ENCODE measurements around the gene TSHZ1.

Gene TSHZ1

DNA sequence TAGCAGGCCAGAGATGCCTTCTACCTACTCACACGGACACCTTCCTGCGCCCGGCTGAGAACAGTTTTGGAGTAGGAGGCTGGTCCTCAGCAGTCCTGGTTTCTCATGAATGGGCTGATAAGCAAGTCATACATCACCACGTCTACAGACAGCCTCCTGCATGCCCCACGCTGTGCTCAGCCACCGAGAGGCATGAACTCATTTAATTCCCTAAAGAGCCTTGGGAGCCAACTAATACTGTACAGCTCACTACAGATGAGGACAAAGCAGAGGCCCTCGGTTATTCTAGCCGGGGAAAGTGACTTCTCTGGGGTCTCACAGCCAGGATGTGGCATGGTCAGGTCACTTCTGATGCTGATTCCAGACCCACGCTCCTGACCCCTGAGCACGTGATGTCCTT, 105.6 kb downstream of the TSHZ1 start:
- no peak for DNase-seq (ENCODE audit: low spot score)

DNA sequence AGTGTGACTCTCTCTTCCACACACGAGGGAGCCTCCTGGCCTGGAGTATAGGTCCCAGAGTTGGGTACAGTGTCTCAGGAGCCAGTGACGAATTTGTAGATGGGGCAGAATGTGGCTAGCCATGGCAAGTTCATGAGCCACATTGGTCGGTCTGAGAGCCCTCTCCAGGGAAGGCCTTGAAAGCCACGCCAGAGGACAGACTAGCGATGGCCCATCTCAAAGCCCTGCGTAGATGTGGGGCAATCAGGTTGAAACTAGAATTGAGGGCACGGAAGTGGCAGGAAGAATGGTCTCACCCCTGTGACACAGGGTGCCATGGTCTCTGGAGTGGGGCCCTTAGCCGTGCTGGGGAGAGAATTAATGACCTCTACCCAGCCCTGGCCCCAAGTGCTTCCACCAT, 106.2 kb downstream of the TSHZ1 start:
- DNase-seq (ENCODE audit: low spot score), result no peak

DNA sequence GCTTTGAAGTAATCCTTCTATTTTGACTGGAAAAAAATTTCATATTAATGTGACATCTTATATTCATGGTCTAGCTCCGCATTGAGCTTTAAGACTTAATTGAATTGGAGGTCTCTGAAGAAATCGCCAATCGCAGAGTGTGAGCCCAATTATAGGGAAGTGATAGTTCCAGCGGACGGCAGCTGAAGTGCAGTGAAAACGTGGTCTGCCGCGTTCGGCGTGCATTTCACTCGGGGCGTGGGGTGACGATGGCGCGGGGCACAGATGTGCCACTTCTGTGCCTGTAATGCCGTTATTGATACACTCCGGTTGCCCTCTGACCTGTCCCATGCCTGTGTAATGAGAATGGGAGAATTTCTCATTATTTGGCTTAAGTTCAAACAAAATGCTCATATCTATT, 106.7 kb downstream of the TSHZ1 start:
- no peak for DNase-seq (ENCODE audit: low spot score)

DNA sequence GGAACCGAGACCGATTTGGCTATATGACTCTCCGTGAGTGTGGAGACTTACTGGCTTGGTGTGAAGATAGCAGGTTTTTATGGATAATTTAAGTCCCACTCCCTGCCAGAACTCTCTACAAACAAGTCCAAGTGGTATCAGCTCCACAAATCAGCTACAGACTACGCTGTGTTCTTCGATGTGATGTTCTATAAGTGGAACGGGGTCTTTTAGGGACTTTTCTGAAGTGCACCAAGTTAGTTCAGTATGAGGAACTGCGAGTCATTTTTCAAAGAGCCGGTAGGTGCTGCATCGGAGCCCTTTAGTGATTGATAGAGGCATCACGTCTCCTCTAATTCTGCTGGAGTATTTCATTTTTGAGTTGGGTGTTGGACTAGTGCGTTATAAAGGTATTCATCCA, 107.1 kb downstream of the TSHZ1 start:
- DNase-seq (ENCODE audit: low spot score), result no peak

DNA sequence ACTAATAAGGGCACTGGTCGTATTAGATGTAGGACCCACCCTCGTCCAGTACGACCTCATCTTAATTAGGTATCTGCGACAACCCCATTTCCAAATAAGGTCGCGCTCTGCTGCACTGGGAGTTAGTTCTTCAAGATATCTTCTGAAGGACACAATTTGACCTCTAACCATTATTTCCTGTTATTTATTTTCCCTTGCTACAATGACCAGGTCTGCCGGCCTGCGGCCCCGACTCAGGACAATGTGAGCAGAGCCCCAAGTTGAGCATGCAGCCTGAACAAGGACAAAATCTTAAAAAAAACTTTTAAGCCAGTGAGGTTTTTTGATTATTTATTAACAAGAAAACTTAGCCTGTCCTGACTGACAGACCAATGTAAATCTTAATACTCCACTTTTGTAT, 109.3 kb downstream of the TSHZ1 start:
- DNase-seq (ENCODE audit: low spot score), result no peak

DNA sequence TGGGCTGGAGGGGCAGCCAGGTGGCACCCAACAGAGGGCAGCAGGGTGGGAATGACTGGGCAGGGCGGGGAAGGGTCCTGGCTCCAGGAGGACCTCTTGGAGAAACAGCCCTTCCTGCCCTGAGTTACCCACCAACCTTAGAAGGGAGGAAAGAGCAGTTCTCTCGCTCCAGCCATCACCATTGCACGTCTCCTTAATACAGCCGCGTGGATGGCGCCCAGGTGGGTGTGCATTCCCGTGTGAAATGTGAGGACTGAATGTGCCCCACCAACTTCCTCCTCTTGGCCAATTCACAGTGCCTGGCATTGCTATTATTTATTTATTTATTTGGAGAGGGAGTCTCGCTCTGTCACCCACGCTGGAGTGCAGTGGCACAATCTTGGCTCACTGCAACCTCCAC, 109.9 kb downstream of the TSHZ1 start:
- DNase-seq (ENCODE audit: low spot score), result no peak

DNA sequence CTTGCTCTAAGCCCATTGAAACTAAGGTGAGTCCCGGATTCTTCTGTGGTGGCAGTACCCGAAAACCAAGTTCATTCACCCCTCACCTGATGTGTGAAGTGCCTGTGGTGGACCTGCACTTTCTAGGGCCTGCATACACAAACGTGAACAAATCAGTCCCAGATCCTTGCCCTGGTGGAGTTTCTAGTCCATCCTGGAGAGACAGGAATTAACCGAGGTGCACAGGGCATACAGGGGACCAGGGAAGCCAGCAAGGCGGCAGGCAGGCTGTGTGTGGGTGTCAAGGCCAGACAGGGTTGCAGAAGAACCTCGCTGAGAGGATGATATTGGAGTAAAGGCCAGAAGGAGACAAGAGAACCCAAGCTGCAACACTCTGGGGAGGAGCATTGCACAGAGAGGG, 110.8 kb downstream of the TSHZ1 start:
- DNase-seq (ENCODE audit: low spot score), result no peak

DNA sequence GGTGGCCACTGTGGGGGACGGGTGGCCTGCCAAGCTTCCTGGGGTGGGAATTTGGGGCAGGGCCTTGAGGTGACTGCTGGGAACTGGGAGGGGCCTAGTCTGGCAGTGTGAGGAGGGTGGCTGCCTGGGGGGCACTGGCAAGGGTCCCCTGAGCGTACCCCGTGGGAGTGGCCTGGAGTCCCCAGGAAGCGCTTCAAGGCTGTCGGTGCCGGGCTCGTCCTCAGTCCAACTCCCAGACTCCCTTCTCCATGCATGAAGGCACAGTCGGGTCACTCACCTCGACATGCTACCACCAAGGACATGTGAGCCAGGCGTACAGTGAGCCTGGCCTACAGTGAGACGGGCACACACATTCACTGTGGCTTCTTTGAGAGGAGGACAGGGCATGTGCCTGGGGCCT, 111.6 kb downstream of the TSHZ1 start:
- DNase-seq (ENCODE audit: low spot score), result no peak

DNA sequence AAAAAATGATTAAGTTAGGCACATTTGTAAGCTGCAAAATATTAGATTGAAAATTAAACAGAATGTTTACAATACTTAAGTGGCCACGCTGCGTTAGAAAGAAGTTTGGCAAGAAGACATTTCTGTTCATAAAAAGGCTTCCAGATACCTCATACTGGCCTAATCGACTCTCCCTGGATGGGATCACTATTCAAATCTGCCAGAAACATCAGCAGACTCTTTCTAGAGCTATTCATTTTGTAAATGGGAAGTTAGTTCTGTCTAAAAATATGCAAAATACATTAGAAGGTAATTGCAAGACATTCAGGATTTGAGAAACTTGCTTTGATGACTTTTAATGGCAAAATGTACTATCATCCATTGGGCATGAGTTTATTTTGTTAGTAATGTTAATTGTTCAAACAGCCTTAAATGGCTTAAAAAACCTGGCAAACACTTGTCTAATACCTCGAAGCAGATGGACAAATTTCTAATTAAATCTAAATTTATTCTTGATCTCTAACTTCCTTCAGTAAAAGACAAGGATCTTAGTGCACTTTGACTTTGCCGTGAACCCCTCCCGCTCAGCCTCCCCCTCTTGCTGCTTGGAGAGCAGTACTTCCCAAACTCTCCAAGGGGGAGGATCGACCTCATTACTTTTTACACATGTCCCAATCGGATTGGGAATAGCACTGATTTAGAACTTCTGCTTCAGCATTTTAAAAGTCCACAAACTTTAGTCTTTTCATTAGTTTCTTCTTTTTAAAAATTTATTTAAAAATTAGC, 113.4 kb downstream of the TSHZ1 start:
- DNase-seq (ENCODE audit: low spot score), result no peak

DNA sequence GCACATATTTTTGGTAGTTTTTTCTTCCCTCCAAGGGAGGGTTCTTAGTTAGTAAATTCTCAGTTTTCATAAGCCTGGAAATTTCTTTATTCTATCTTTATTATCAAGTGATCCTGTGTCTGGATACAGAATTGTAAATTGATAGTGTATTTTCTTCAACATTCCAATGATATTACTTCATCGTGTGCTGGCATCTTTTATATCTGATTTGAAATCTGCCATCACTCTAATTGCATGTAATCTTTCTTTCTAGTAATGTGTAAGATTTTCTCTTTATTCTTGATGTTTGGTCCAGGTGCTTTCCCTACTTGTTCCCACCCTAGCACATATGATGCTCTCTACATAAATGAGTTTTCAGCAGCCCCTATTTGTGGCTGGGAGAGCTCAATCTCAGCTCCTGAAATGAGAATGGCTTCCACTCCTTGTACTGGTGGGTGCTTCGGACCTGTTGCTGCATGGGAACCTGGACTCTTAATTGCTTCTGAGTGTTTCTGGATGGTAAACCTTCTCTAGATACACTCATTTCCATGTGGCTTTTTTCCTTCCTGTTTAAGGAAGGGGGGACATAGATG, 114.2 kb downstream of the TSHZ1 start:
- no peak for DNase-seq (ENCODE audit: low spot score)

DNA sequence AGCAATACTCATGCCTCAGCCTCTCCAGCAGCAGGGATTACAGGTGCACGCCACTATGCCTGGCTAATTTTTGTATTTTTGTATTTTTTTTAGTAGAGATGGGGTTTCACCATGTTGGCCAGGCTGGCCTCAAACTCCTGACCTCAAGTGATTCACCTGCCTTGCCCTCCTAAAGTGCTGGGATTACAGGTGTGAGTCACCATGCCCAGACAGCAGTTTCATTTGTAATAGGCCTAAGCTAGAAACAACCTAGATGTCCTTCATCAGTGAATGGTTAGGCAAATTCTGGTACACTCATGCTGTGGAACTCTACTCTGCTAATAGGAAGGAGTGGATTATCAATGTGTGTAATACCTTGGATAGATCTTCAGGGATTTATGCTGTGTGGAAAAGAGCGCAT, 119.2 kb downstream of the TSHZ1 start:
- DNase-seq (ENCODE audit: low spot score), result peak; percentile 20

DNA sequence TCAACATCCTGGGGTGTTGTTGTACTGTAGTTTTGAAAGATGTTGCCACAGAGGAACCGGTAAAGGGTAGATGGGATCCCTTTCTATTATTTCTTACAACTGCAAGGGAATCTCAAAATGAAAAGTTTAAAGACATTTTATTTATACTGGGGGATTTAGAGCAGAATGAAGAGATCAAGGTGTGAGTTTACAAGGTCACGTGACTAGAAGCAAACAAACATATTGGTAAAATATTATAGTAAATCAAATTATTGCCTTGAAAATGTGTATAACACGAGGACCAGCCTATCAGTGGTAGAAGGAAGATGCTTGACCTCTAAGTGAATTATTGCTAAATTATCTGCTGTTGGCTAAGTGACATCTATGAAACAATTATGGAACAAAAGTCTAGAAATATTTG, 119.7 kb downstream of the TSHZ1 start:
- no peak for DNase-seq (ENCODE audit: low spot score)

DNA sequence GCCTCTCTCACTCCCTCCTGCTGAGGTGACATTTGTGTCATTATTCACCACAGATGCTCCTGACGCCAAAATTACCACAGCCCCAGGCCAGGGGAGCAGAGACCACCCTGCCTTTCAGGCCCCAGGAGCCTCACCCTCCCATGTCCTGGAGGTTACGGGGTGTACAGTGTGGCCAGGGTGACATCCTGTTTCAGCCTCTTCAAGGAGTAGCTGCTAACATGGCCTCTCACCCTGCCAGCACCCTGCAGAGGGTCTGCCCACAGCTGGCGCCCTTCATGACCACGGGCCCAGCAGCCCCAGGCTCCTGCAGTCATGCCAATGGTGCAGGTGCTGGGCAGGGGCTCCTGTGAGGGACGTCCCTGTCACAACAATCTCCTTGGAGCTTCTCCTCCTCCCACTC, 124.3 kb downstream of the TSHZ1 start:
- DNase-seq (ENCODE audit: low spot score), result no peak

DNA sequence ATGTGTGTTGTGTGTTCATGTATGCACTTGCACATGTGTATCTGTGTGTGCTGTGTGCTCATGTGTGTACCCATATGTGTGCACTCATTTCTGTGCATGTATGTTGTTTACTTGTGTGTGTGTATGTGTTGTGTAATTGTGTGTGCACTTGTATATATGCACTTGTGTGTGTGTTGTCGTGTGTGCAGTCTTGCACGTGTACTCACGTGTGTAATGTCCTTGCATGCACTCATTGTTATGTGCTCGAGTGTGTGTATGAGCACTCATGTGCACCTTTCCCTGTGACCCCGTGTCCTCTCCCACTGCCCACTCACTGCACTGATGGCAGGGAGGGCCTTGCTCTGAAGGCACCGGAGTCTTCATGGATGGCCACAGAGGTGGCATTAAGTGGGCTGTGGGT, 124.9 kb downstream of the TSHZ1 start:
- DNase-seq (ENCODE audit: low spot score), result no peak

DNA sequence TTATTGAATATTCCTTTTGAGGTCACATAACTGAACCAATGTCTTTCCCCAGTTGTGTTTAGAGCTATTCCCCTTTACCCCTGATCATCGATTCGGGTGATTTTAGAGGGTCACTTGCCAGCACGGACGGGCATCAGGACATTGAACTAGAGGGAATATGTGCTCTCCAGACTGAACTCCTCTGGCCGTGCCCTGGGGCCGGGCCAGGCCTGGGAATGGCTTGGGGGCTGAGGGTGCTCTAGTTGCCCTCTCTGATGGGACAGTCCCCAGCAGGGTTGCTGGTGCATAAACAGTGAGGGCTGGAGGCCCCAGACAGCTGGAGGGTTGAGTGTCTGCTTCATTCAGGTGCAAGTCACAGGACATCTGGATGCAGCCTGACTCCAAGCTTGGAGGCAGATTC, 126.2 kb downstream of the TSHZ1 start:
- no peak for DNase-seq (ENCODE audit: low spot score)

DNA sequence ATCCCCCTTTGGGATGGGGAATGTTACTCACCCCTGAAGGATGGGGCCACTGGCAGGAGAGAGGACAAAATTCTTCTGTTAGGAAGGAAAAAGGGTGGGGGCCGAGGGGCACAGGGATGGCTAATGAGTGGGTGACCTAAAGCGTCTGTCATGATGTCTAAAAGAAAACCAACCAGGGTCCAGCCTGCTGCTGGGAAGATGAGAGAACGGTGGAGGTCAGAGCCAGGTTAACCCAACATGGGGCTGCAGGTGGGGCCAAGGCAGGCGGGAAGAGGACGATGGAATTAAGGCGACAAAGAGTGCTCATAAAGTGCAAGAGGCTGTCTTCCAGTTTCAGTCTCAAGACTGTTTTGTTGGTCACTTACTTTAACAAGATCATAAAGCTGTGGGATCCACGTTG, 126.8 kb downstream of the TSHZ1 start:
- no peak for DNase-seq (ENCODE audit: low spot score)

DNA sequence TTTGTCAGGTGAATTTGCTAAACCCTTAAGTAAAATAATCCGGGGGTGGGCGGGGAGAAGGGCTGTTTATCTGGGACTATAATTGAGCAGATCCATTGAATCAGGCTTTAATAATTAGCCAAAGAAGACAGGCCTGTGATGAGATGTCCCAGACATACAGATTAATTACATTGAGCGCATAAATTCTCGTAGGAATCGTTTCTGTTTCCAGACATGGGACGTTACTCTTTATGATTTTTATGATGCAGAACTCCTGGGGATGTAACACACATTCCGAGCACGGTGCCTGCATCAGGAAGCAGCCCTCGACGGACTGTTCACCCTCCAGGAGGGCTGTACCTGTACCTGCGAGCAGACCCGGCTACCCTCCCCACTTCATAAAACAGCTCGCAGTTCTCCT, 128.0 kb downstream of the TSHZ1 start:
- no peak for DNase-seq (ENCODE audit: low spot score)
